ENCODE measurements around the gene PEDS1.
"Not testable (repeated sequence)": the region's sequence is repeated elsewhere in the genome, so short reads cannot be mapped to it uniquely, and the experiment has no call there.

Gene PEDS1

GRCh38 chr20:50153500-50154377 is at the start of gene PEDS1:
Gene PEDS1 (minus strand): TSS chr20:50153723. CDS start chr20:50153637, 86 bp downstream.
- peak; percentile 92 for DNase-seq (ENCODE audit: low spot score)

GRCh38 chr20:50202677-50203076 is 49.2 kb upstream of the PEDS1 start:
- DNase-seq (ENCODE audit: low spot score): no peak

GRCh38 chr20:50201710-50202109 is 48.2 kb upstream of the PEDS1 start:
- DNase-seq (ENCODE audit: low spot score): not testable (repeated sequence)

GRCh38 chr20:50200482-50201104 is 47.1 kb upstream of the PEDS1 start:
- no peak for DNase-seq (ENCODE audit: low spot score)

- no peak for DNase-seq (ENCODE audit: low spot score)
Observed at GRCh38 chr20:50199703-50200102, 46.2 kb upstream of the PEDS1 start.

GRCh38 chr20:50198716-50199115 is 45.2 kb upstream of the PEDS1 start:
- no peak for DNase-seq (ENCODE audit: low spot score)

GRCh38 chr20:50198180-50198666 is 44.7 kb upstream of the PEDS1 start:
- DNase-seq (ENCODE audit: low spot score): no peak

- no peak for DNase-seq (ENCODE audit: low spot score)
Observed at GRCh38 chr20:50197463-50198179, 44.1 kb upstream of the PEDS1 start.

- no peak for DNase-seq (ENCODE audit: low spot score)
Observed at GRCh38 chr20:50196896-50197295, 43.4 kb upstream of the PEDS1 start.

- DNase-seq (ENCODE audit: low spot score): no peak
Observed at GRCh38 chr20:50196248-50196647, 42.7 kb upstream of the PEDS1 start.

GRCh38 chr20:50195524-50196120 is 42.1 kb upstream of the PEDS1 start:
- no peak for DNase-seq (ENCODE audit: low spot score)

- DNase-seq (ENCODE audit: low spot score): no peak
Observed at GRCh38 chr20:50194831-50195523, 41.5 kb upstream of the PEDS1 start.

GRCh38 chr20:50194422-50194830 is 40.9 kb upstream of the PEDS1 start:
- DNase-seq (ENCODE audit: low spot score): no peak

- DNase-seq (ENCODE audit: low spot score): no peak
Observed at GRCh38 chr20:50193836-50194421, 40.4 kb upstream of the PEDS1 start.

- no peak for DNase-seq (ENCODE audit: low spot score)
Observed at GRCh38 chr20:50193199-50193835, 39.8 kb upstream of the PEDS1 start.

- DNase-seq (ENCODE audit: low spot score): peak; percentile 69
Observed at GRCh38 chr20:50192364-50193198, 39.1 kb upstream of the PEDS1 start.

- peak; percentile 83 for DNase-seq (ENCODE audit: low spot score)
Observed at GRCh38 chr20:50191544-50192363, 38.2 kb upstream of the PEDS1 start.

GRCh38 chr20:50191065-50191543 is 37.6 kb upstream of the PEDS1 start:
- no peak for DNase-seq (ENCODE audit: low spot score)

Measured in ecto neural progenitor cell (in vitro differentiated cells).